ENCODE results near the gene ZFP36.
"Not testable (repeated sequence)": the region's sequence is repeated elsewhere in the genome, so short reads cannot be mapped to it uniquely, and the experiment has no call there.

ZFP36 gene, protein sequence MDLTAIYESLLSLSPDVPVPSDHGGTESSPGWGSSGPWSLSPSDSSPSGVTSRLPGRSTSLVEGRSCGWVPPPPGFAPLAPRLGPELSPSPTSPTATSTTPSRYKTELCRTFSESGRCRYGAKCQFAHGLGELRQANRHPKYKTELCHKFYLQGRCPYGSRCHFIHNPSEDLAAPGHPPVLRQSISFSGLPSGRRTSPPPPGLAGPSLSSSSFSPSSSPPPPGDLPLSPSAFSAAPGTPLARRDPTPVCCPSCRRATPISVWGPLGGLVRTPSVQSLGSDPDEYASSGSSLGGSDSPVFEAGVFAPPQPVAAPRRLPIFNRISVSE

DNA sequence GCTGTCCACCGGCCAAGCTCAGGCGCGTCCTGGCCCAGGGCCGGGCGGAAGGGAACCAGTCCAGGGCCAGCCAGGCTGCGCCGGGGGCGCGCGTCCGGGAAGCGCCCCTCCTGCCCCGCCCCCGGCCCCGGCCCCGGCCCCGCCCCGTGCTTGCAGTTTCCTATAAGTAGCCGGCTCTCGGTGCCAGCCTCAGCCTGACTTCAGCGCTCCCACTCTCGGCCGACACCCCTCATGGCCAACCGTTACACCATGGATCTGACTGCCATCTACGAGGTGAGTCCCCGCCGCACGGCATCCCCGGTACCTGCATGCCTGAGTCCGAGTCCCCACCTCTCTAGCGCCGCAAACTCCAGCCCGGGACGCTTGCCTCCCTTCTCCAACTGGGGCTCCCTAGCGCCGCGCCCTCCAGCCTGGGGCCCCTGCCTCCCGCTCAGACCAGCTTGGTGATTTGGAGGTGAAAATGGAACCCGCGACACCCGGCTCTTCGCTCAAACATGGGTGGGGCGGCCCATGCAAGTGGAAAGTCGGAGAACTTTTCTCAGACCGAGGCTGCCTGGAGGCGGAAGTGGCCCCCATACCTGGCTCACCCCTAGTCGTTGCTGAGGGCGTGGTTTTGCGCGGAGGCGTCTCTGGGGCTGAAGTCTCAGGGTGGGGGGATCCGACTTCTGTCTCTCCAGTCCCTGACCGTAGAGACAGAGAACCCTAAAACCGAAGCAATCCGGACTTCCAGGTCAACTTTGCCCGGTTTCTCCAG lies at the start of gene ZFP36:
Gene ZFP36, plus strand, starts transcription at position 192 of the 754 bp plus-strand sequence. Its CDS starts 58 bp downstream, at position 250.
- peak; percentile 53 for DNase-seq

GRCh38 chr19:39359026-39359425 lies 47.6 kb upstream of the ZFP36 start:
- no peak for DNase-seq

GRCh38 chr19:39360599-39360998 lies 46.0 kb upstream of the ZFP36 start:
- no peak for DNase-seq

GRCh38 chr19:39362682-39363657 lies 43.7 kb upstream of the ZFP36 start:
- no peak for DNase-seq

DNA sequence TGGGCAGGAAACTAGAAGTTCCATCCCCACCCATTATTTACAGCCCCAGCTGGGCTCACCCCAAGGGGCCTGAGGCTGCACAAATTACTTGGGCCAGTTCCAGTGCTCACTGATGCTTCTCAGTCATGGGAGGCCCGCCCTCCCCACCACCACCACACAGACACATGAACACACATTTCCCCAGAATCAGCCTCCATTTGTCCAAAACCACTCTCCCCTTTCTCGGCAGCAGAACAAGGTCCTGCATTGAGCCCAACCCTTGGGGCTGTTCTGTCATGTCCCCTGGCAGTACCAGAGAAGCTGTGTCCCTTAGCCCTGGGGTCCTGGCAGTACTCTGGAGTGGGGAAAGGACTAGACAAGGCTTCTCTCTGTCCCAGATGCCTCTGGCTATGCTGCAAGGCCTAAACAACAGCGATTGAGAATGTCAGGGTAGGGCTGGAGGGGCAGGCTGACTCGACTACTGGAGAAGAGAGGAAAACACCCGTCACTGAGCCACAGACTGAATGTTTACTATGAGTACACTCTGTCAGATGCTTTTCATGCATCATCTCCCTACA lies 42.7 kb upstream of the ZFP36 start:
- DNase-seq, result peak; percentile 11

DNA sequence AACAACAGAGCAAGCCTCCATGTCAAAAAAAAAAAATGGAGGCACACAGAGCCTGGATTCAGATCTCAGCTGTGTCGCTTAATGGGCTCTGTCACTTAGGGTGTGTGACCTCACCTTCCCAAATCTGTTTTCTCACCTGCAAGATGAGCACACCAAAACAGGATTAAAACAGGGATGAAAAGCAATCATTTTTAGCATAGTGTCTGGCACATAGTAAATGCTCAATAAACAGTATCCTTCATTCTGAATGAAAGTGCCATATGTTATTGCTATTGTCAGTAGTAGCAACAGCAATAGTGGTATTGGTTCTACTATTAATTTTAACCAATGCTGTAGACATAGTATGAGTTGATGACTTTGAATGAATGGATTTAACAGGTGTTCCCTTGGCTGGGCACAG lies 41.1 kb upstream of the ZFP36 start:
- no peak for DNase-seq

- DNase-seq, result no peak
Measured at GRCh38 chr19:39369200-39369599, 37.4 kb upstream of the ZFP36 start.

DNA sequence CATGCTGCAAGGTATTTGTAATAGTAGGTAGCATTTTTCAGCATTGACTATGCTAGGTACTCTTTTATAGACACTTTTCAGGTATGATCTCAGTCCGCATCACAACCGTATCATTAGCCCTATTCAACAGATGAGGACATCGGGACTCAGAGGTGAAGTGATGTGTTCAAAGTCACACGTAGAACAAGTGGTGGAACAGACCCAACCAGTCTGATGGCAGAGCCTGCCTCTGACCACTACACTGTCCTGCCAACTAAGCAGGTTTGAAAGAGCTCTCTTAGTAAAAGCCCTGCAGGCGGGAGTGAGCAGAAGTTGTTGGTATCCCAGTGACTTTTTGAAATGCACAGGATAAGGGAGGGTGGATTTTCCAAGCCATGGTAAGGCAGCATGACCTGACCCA lies 35.9 kb upstream of the ZFP36 start:
- DNase-seq, result no peak

- DNase-seq, result no peak
Measured at GRCh38 chr19:39372047-39372802, 34.4 kb upstream of the ZFP36 start.

GRCh38 chr19:39372941-39373340 lies 33.7 kb upstream of the ZFP36 start:
- no peak for DNase-seq

DNA sequence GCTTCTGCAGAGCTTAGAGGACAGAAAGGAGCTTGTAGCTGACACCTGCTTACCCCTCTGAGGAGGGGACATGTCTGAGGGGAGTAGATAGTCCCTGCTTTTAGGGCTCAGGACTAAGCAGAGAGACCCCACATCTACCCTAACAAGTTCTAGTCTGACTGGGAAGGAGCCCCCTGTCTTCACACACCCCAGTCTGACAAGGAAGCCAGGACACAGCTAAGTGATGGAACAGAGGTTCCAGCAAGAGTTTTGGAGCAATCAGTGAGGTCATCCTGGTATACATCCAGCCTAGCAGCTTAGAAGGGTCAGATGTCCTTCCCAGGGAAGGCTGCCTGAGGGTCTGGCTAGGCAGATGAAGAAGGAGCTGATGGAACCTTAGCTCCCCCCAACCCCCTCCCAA lies 30.7 kb upstream of the ZFP36 start:
- no peak for DNase-seq

GRCh38 chr19:39377373-39378362 lies 29.0 kb upstream of the ZFP36 start:
- no peak for DNase-seq

DNA sequence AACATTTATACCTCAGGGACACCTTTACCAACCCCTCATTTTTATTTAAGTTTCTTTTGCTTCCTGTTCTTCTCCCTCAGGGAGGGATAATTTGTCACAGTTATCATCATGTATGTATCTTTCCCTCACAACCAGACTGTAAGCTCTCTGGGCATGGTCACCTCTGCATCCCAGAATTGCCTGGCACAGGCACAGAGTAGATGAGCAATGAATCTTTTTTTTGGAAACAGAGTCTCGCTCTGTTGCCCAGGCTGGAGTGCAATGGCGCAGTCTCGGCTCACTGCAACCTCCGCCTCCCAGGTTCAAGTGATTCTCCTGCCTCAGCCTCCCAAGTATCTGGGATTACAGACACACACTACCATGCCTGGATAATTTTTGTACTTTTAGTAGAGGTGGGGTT lies 27.3 kb upstream of the ZFP36 start:
- DNase-seq, result not testable (repeated sequence)

DNA sequence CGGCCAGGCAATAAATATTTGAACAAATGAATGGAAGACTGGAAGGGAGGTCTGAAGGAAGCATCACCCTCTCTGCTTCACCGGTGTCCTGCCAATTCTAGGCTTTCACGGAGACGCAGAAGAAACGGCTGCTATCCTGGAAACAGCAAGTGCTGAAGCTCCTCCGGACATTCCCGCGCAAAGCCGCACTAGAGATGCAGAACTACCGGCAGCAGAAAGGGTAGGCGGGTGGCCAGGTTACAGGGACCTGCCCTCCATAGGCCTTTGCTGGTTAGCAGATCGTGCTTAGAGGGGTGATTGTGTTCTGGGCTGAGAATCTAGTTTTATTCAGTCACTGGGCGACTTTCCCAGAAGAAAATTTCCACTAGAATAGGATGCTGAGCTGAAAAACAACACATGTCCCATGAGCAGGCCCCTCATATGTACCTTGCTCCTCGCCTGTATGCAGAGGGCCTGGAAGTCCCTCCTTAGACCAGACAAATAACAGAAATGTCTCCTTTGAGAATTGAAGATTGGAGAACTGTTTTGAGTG lies 26.7 kb upstream of the ZFP36 start:
- DNase-seq, result no peak

DNA sequence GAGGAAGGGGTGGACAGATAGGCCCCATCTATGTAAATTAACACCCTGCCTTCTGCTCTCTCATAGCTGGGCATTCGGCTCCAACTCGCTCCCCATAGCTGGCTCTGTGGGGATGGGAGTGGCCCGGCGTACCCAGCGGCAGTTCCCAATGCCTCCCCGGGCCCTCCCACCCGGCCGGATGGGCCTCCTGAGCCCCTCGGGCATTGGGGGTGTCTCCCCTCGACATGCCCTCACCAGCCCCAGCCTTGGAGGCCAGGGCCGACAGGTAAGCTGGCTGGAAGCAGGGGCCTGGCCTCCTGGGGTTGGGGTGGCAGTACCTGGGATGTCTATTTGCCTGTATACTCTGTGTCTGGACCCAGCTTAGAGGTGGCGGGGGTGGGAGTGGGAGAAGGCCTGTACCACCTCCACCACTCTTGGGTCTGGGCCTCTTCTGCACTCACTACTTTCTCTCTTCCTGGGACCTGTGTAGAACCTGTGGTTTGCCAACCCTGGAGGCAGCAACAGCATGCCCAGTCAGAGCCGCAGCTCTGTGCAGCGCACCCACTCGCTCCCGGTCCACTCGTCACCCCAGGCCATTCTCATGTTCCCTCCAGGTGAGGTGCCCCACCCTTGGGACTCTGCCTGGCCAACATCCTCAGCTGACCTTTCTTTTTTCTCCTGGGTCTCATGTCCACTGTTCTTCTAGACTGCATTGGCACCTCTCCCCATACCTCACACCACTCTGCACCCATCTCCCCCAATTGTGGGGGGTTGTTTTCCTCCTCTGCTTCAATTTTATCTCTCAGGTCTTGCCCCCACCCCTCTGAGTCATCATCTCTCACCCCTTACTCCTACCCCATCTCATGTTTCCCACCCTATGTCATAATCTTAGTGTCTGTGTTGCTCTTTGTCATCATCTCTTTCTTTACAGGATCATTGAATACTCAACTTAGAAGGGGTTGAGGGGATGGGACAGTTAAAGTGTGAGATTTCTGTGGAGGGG lies 25.8 kb upstream of the ZFP36 start:
- no peak for DNase-seq

DNA sequence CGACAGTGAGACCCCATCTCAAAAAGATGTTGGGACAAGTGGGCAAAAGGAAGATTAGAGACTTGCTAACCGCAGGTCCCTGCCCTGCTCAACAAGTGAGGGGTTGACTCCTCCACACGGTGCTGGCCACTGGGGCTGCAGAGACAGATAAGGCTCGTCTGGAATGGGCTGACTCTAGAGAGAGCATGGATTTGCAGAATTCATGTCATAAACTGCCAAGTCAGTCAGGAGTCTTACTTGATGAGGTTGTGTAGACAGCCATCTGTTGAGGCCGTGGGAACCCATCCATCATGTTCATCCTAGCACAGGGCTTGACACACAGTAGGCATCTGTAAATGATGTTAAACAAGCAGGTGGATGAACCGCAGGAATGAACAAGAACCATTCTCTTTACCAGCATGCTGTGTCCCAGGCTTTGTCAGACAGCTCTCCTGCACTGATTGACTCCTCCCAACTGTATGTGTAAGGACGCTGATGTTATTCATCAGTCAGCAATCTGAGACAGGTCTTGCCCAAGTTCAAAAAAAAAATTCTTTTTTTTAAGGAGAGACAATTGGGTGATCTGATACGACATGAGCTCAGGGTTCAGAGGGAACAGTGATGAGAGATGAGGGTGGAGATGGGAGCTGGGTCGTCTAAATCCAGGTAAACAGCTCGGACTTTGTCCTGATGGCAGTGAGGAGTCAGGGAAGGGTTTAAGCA lies 24.6 kb upstream of the ZFP36 start:
- DNase-seq, result no peak

- DNase-seq, result no peak
Measured at GRCh38 chr19:39382991-39383828, 23.4 kb upstream of the ZFP36 start.
